BE2C (cell line): Measurements from ENCODE around the gene HSF5.
A peak's percentile ranks its signal among the peaks of the same experiment; 100 is the strongest.

ENCODE experiments used
- DNase-seq: peaks from one replicate; pipeline ENCODE4 v3.0.0-alpha.2; 2020
- H3K27me3 ChIP-seq: fragments of 250-450 bp; sonication (Bioruptor Pico); 2 replicates; pipeline ENCODE4 v1.5.1; 2020; ENCODE audit warnings: mild to moderate bottlenecking
- H3K36me3 ChIP-seq: fragments of 250-450 bp; sonication (Bioruptor Pico); 2 replicates; pipeline ENCODE4 v1.5.1; 2020; ENCODE audit warnings: mild to moderate bottlenecking
- H3K4me1 ChIP-seq: fragments of 250-450 bp; sonication (Bioruptor Pico); 2 replicates; pipeline ENCODE4 v1.5.1; 2020
- H3K4me3 ChIP-seq: 2 replicates; pipeline ENCODE4 v1.5.1; 2011; ENCODE audit warnings: low read depth, low read length
- H3K9me3 ChIP-seq: fragments of 250-450 bp; sonication (Bioruptor Pico); 2 replicates; pipeline ENCODE4 v1.5.1; 2020
- TF ChIP-seq, protein P1 (sequence below): IDR thresholded peaks from 2 replicates; pipeline ENCODE4 v1.5.1; 2012; ENCODE audit warnings: mild to moderate bottlenecking, low read depth, low read length

Gene HSF5

DNA sequence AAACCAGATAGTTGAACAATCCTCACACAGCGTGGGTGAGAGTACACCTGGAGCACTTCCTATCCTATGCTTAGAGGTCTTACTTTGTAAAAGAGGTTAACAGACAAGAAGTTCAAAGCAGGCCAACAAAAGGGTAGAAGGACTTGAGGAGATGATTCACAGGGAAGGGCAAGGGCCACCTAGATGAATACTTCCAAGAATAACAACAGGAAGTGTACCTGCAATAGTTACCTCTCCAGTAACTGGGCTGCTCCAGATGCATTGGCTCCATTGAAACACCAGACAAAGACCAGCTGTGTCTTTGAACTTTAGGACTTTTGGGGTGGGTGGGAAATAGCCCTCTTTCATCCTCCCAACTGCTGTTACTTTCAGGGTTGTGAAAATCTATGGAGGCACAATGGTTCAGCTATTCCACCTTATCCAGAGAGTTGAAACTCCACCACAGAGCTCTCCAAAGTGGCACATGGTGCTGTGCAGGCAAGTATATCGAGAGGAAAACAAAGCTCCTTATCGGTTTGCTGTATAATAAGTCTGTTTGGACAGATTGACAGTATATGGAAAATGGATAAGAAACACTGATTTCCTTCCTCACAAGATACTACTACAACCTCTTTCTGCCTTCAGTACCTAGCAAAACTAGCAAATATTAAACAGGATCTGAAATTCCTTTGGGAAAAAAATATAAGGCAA lies 93.5 kb downstream of the HSF5 start:
- Histone ChIP-seq H3K4me3 (no peak overlapping the region), H3K4me1 (peaks cover 3% of the 10 kb centered on the region; the same call in 1 of the 2 replicates), H3K36me3 (no peaks in the 10 kb centered on the region), H3K9me3 (no peaks in the 10 kb centered on the region), H3K27me3 (peaks cover 95% of the 10 kb centered on the region)
- no peak for DNase-seq
- TF ChIP-seq, protein P1, sequence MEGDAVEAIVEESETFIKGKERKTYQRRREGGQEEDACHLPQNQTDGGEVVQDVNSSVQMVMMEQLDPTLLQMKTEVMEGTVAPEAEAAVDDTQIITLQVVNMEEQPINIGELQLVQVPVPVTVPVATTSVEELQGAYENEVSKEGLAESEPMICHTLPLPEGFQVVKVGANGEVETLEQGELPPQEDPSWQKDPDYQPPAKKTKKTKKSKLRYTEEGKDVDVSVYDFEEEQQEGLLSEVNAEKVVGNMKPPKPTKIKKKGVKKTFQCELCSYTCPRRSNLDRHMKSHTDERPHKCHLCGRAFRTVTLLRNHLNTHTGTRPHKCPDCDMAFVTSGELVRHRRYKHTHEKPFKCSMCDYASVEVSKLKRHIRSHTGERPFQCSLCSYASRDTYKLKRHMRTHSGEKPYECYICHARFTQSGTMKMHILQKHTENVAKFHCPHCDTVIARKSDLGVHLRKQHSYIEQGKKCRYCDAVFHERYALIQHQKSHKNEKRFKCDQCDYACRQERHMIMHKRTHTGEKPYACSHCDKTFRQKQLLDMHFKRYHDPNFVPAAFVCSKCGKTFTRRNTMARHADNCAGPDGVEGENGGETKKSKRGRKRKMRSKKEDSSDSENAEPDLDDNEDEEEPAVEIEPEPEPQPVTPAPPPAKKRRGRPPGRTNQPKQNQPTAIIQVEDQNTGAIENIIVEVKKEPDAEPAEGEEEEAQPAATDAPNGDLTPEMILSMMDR = no peak

DNA sequence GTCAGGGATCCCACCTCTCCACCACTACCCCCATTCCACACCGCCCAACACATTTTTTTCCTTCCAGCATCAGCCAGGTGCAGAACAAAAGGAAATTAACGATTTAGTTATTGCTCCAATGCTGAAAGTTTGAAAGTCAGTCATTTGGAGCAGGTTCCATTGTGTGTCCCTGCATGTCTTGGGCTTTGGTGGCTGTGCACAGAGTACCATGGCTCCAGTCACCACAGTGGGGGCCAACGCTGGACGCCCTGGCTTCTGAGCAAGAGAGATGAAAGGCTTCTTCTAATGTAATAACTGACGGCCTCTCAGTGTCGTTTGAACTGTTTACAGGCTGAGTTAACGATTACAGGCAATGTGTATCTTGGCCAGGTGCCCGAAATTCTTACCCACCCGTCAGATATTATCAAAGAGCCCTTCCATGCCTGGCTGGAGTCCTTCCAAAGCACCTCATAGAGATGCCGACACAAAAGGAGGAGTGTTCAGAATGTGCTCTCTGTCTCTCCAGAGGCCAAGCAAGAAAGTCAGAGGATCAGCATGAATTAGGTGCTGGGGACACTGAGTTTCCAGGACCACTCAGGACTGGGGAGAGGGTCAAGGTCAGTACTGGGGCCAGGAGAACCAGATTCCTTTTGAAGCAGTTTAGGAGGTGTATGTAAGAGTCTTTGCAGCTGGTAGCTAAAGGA lies 96.8 kb downstream of the HSF5 start:
- Histone ChIP-seq H3K4me3 (no peak overlapping the region), H3K4me1 (peaks cover 3% of the 10 kb centered on the region; the same call in 1 of the 2 replicates), H3K36me3 (no peaks in the 10 kb centered on the region), H3K9me3 (no peaks in the 10 kb centered on the region), H3K27me3 (peaks cover 82% of the 10 kb centered on the region)
- DNase-seq = peak; percentile 75
- TF ChIP-seq, protein P1 = no peak

DNA sequence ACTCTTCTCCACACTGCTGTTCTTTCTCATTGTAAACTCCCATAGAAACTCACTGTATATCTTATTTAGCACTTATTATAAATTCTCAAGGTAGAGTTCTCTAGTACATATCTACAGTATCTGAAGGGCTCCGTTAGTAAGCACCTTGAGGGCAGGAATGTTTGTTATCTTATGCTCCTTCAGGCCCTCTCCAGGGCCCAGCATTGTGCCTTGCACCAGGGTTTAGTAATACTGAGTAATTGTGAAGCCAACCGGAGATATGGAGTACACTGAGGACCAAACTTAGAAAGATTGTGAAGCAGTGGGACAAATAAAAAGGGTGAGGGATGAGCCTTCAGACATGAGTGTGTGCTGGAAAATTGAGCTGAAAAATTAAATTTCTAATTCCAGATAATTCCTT lies 97.3 kb downstream of the HSF5 start:
- no peak for DNase-seq
- TF ChIP-seq, protein P1 = no peak
- Histone ChIP-seq H3K4me1 (peaks cover 3% of the 10 kb centered on the region; the same call in 1 of the 2 replicates), H3K4me3 (no peak overlapping the region), H3K9me3 (no peaks in the 10 kb centered on the region), H3K27me3 (peaks cover 82% of the 10 kb centered on the region), H3K36me3 (no peaks in the 10 kb centered on the region)

DNA sequence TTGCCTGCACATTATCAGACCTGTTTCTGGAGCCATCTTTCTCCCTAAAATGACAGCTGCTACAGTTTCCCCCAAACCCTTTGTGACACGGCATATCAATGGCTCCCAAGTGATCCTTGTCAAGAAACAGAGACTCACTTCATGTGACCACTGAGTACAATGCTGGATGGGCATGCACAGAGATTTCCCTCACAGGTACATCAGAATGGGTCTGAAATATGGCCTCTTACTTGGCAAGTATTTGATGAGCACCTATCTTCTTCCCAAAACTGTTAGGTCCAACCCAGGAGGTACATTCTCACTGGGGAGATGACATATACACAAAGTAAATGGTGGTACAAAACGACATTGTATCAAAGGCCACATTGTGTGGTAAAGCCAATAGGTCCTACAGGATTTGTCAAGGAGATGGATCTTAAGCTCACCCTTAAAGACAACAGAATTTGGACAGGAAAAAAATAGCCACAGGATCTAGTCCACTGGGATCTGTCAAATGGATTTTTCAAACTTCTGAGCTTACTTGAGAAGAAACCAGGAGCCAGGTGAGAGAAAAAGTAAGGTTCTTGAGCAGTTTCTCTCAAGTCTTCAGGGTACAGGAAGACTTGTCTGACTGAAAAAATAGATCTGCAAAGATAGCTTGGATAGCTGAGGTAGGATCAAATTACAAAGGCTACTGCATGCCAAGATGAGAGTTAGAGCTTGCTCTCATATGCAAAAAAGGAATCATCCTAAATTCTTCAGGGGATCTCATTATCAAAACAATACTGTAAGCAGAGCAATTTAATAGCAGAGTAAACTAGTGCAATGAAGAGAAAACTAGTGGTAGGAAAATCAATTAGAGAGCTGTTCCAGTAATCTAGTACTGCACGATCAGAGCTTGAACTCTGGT lies 99.7 kb downstream of the HSF5 start:
- Histone ChIP-seq H3K4me1 (peaks cover 3% of the 10 kb centered on the region; the same call in 1 of the 2 replicates), H3K36me3 (no peaks in the 10 kb centered on the region), H3K9me3 (no peaks in the 10 kb centered on the region), H3K27me3 (peaks cover 84% of the 10 kb centered on the region), H3K4me3 (no peak overlapping the region)
- TF ChIP-seq, protein P1 = no peak
- no peak for DNase-seq

DNA sequence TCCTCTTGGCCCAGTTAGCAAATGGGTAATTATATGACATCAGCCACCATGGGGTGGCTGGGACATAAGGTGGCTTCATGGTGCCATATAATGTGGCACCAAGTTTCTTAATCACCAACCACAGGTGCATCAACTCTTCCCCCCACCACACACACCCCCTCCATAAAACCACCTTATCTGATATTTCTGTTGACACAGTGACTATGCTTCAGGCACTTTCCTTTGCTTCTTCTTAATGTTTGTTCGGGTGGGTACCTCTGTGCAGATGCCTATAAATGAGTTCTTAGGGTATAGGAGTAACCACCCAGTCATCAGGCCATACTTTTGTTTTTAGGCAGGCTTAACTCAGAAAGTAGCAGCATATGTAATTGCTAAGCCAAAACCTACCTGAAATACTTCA lies 100.4 kb downstream of the HSF5 start:
- TF ChIP-seq, protein P1 = no peak
- Histone ChIP-seq H3K4me3 (no peak overlapping the region), H3K36me3 (no peaks in the 10 kb centered on the region), H3K9me3 (no peaks in the 10 kb centered on the region), H3K27me3 (peaks cover 84% of the 10 kb centered on the region), H3K4me1 (peaks cover 3% of the 10 kb centered on the region; the same call in 1 of the 2 replicates)
- DNase-seq = no peak
